Upper lobe of left lung (tissue), 6 donors: Measurements from ENCODE around the gene SP9. TPM values are rescaled to one million over a fixed set of nuclear protein-coding genes. Genes with fewer than 3 reads are reported as not detected.

Source experiments
- ATAC-seq, 2 donors: fragments of 200-7000 bp; cut with Tn5 transposase; one replicate each; pipeline ENCODE4 v1.9.1; 2022; ENCODE audit warnings: mild to moderate bottlenecking in 2 of 2, moderate library complexity in 2 of 2; ENCODE audit not compliant: low FRiP score in 2 of 2
- DNase-seq, 2 donors: peaks; one replicate each; pipeline ENCODE4 v3.0.0-alpha.2; 2019 to 2020
- H3K27ac ChIP-seq, 4 donors: fragments of 200-600 bp; sonication (generic); one replicate each; pipeline ENCODE4 v1.5.1; 2016 to 2019
- H3K27me3 ChIP-seq, 4 donors: fragments of 200-600 bp; sonication (generic); one replicate each; pipeline ENCODE4 v1.5.1; 2017 to 2019
- H3K36me3 ChIP-seq, 4 donors: fragments of 200-600 bp; sonication (generic); one replicate each; pipeline ENCODE4 v1.5.1; 2016 to 2019
- H3K4me1 ChIP-seq, 4 donors: fragments of 200-600 bp; sonication (generic); one replicate each; pipeline ENCODE4 v1.5.1; 2018 to 2019
- H3K4me3 ChIP-seq, 4 donors: fragments of 200-600 bp; sonication (generic); one replicate each; pipeline ENCODE4 v1.5.1; 2017 to 2019; ENCODE audit warnings: mild to moderate bottlenecking in 2 of 4, moderate library complexity in 1 of 4
- H3K9me3 ChIP-seq, 4 donors: fragments of 200-600 bp; sonication (generic); one replicate each; pipeline ENCODE4 v1.5.1; 2018 to 2019
- CTCF ChIP-seq, 6 experiments: fragments of 450-650 bp in 4 of 6; fragments of 200-600 bp in 2 of 6; sonication (generic) in 2 of 6; IDR thresholded peaks; one replicate each; pipeline ENCODE4 v1.5.1; 2016 to 2019; ENCODE audit warnings: antibody characterized with exemption in 6 of 6
- EP300 ChIP-seq, 4 donors: sonication (generic); formaldehyde crosslinking; IDR thresholded peaks; one replicate each; pipeline ENCODE4 v1.5.1; 2017; ENCODE audit warnings: antibody characterized with exemption in 4 of 4, control low read depth in 2 of 4
- POLR2A ChIP-seq, 4 donors: fragments of 450-650 bp; IDR thresholded peaks; one replicate each; pipeline ENCODE4 v1.5.1; 2016 to 2017; ENCODE audit warnings: antibody characterized with exemption in 4 of 4, mild to moderate bottlenecking in 2 of 4
- POLR2AphosphoS5 ChIP-seq, 2 donors: sonication (generic); formaldehyde crosslinking; IDR thresholded peaks; one replicate each; pipeline ENCODE4 v1.5.1; 2017; ENCODE audit warnings: antibody characterized with exemption in 2 of 2
- WGBS, 2 donors: methylation state at CpG; one replicate each; pipeline ENCODE4 v1.1.5; 2017 to 2018; 5-methylcytosine and 5-hydroxymethylcytosine counted together
- total RNA-seq, 6 donors: library from RNA; depleted of rRNA in 4 of 6; stranded (reverse); fragments of >200 nt in 4 of 6; gene quantifications; one replicate each; pipeline versions ENCODE4 v1.1.0 to v1.2.1, GENCODE V29; 2016 to 2021
- donor health status: DM: no; HTN: no; CAD: no; lungs with moderate emphysema.
- donor health status: DM: no; HTN: yes; CAD: no; lungs with severe emphysema.

Gene SP9
- total RNA-seq, 6 donors from 2014 or later, result not detected

GRCh38 chr2:174333017-174333371, 1.8 kb upstream of the SP9 start:
- no peaks in the 10 kb centered on the region for H3K9me3 ChIP-seq
- DNase-seq, result no peak
- H3K27ac ChIP-seq, result no peak overlapping the region
- peak overlapping the region in 1 of 4 donors; percentile 15 for H3K4me3 ChIP-seq
- ATAC-seq, result no peak
- peaks cover 2 to 99% (median 72%) of the 10 kb centered on the region in 4 donors for H3K27me3 ChIP-seq
- H3K36me3 ChIP-seq, result no peaks in the 10 kb centered on the region
- TF ChIP-seq POLR2A (IDR thresholded peaks at IDR 0.05), result no peak
- no peak for TF ChIP-seq EP300 (IDR thresholded peaks at IDR 0.05)
- no peak for TF ChIP-seq POLR2AphosphoS5 (IDR thresholded peaks at IDR 0.05)
- TF ChIP-seq CTCF (IDR thresholded peaks at IDR 0.05), result no peak
- H3K4me1 ChIP-seq, result peaks cover 36 to 69% (median 63%) of the 10 kb centered on the region in 4 donors
- 10 to 16% methylated on average over 15 of the region's 15 CpGs for WGBS, 2 donors

- H3K9me3 ChIP-seq, result no peaks in the 10 kb centered on the region
- H3K27me3 ChIP-seq, result peaks cover 2 to 99% (median 70%) of the 10 kb centered on the region in 4 donors
- peaks cover 36 to 63% (median 57%) of the 10 kb centered on the region in 4 donors for H3K4me1 ChIP-seq
- H3K36me3 ChIP-seq, result no peaks in the 10 kb centered on the region
- WGBS, 2 donors, result 6% methylated on average over 27 to 40 of the region's 41 CpGs
- H3K4me3 ChIP-seq, result peak overlapping the region in 1 of 4 donors; percentile 15
- no peak overlapping the region for H3K27ac ChIP-seq
- no peak for TF ChIP-seq POLR2AphosphoS5 (IDR thresholded peaks at IDR 0.05)
- no peak for TF ChIP-seq POLR2A (IDR thresholded peaks at IDR 0.05)
- no peak for TF ChIP-seq EP300 (IDR thresholded peaks at IDR 0.05)
- TF ChIP-seq CTCF (IDR thresholded peaks at IDR 0.05), result no peak
- DNase-seq (peak in 1 of 2 donors; percentile 67), ATAC-seq (no peak)
Measured at GRCh38 chr2:174333372-174334277, 1.1 kb upstream of the SP9 start.

GRCh38 chr2:174334278-174334715, 457 bp upstream of the SP9 start:
- H3K36me3 ChIP-seq, result no peaks in the 10 kb centered on the region
- 14 to 16% methylated on average over 11 of the region's 11 CpGs for WGBS, 2 donors
- peaks cover 2 to 99% (median 72%) of the 10 kb centered on the region in 4 donors for H3K27me3 ChIP-seq
- ATAC-seq (no peak), DNase-seq (no peak)
- no peak for TF ChIP-seq CTCF (IDR thresholded peaks at IDR 0.05)
- TF ChIP-seq POLR2AphosphoS5 (IDR thresholded peaks at IDR 0.05), result no peak
- no peak for TF ChIP-seq EP300 (IDR thresholded peaks at IDR 0.05)
- no peak overlapping the region for H3K27ac ChIP-seq
- H3K4me1 ChIP-seq, result peaks cover 36 to 59% (median 53%) of the 10 kb centered on the region in 4 donors
- H3K9me3 ChIP-seq, result no peaks in the 10 kb centered on the region
- H3K4me3 ChIP-seq, result no peak overlapping the region

GRCh38 chr2:174335254-174335987, 667 bp downstream of the SP9 start:
- ATAC-seq, result no peak
- Histone ChIP-seq H3K4me1 (peaks cover 41 to 65% (median 59%) of the 10 kb centered on the region in 4 donors), H3K27me3 (peaks cover 2 to 100% (median 76%) of the 10 kb centered on the region in 4 donors), H3K36me3 (no peaks in the 10 kb centered on the region), H3K27ac (no peak overlapping the region), H3K4me3 (peak overlapping the region in 2 of 4 donors; percentile 39 to 45), H3K9me3 (no peaks in the 10 kb centered on the region)
- peak in 1 of 2 donors; percentile 70 for DNase-seq
- WGBS, 2 donors, result 5 to 11% methylated on average over 45 of the region's 47 CpGs
- TF ChIP-seq EP300 (IDR thresholded peaks at IDR 0.05), result no peak
- TF ChIP-seq POLR2AphosphoS5 (IDR thresholded peaks at IDR 0.05), result no peak
- TF ChIP-seq POLR2A (IDR thresholded peaks at IDR 0.05), result no peak
- TF ChIP-seq CTCF (IDR thresholded peaks at IDR 0.05), result no peak
